ENCODE measurements around the gene BRIX1.
A peak's percentile ranks its signal among the peaks of the same experiment; 100 is the strongest.

Gene BRIX1, protein sequence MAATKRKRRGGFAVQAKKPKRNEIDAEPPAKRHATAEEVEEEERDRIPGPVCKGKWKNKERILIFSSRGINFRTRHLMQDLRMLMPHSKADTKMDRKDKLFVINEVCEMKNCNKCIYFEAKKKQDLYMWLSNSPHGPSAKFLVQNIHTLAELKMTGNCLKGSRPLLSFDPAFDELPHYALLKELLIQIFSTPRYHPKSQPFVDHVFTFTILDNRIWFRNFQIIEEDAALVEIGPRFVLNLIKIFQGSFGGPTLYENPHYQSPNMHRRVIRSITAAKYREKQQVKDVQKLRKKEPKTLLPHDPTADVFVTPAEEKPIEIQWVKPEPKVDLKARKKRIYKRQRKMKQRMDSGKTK

DNA sequence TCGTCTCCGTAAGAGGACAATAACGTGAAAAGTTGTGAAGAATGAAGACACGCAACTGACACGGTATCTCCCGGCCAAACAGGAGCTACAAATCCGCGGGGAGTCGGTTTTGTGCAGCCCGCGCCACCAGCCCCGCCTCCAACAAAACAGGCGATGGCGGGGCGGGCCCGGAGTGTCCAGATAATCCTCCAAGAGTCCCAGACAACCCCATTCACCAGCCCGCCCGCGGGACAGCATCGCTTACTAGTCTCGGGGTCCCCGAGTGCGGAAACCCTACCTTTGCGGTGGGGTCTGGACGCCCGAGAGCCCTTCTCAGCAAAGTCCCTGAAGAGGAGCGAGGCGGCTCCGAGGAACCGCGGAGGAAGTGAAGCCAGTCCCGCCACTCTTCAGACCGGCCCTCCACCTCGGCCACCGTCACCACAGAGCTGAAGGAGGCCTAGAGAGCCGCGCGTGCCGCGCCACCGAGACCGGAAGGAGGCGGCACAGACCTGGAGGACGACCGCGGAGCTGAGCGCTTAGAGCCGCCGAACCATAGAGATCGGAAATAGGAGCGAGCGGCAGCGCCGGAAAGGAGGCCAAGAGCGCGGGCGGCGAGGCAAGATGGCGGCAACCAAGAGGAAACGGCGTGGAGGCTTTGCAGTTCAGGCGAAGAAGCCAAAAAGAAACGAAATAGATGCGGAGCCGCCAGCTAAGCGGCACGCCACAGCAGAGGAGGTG, at the start of gene BRIX1, which contains the start of gene RAD1:
TSS of gene BRIX1 (plus strand) at position 573 of the 717 bp plus-strand sequence. CDS start at position 601, 28 bp downstream.
TSS of gene RAD1 (minus strand) at position 366 of the 717 bp plus-strand sequence. CDS start 612 bp downstream, outside the sequence.
- peak; percentile 98 for DNase-seq

DNA sequence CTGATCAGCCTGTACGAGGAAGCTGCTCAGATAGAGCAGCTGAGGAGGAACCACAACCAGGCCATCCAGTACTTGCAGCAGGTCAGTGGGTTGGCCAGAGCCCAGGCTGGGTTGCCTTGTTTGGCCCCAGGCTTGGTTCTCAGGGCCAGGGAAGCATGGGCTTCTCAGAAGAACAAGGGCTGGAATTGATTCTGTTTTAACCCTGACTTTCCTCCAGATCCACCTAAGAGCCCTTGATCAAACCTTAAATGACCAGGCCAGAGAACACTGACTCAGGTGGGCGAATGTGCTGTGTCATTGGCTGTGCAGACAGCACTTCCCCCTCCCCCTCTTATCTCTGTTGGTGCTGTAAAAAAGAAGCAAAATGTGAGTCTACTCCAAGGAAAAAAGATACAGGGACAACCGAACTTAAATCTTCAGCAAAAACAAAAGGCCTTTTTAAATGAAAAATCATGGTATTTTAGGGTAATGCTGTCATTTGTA, 48.5 kb upstream of the BRIX1 start:
- no peak for DNase-seq

DNA sequence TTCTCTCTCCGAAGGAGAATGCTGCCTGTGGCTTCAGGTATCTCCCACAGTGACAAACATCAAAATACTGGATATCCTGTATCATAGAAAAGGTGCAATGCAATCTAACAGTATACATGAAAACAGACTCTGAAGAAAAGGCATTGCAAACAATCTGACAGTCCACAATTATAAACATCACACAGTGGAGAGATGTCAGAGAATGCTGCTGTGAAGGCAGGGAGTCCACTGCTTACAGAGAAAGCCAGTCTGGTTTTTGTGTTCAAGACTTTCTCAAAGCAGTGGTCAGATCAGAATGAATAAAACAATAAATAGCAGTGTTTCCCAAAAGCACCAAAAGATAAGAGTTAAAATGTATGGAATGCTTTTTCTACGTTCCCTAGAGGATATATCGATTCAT, 47.9 kb upstream of the BRIX1 start:
- no peak for DNase-seq

DNA sequence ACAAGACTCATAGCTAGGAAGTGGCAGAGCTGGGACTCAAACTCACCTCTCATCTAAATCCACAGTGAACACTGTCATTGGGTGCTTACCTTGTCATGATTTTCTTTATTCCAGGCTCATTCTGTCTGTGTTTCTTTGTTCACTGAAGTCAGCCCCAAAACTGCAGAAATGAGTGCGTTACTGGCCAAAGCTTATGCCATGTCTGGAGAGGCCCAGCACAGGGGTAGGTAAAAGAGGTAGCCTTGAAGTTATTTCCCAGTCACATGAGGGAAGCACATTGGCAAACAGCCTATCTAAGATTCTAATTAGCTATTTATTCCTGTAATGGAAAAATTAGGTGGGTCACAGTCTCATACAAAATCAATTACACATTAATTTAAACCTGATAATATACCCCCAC, 46.7 kb upstream of the BRIX1 start:
- no peak for DNase-seq

DNA sequence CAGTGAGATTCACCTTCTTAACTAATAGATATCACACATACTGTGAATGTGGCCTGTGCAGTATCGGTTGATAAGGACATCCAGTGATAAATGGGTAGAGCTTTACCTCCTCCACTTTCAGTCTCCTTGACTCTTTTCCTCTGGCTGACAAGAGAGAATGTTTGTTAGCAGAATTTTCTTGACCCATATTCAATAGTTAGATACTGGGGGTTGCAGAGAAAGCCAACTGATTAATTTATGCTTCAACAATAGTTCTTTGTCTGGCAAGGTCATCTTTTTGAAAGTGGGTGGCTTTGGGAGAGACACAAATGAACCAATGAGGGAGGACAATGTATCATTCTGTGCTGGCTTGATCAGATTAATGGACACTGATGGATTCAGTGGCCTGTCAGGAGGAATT, 46.3 kb upstream of the BRIX1 start:
- DNase-seq: no peak

DNA sequence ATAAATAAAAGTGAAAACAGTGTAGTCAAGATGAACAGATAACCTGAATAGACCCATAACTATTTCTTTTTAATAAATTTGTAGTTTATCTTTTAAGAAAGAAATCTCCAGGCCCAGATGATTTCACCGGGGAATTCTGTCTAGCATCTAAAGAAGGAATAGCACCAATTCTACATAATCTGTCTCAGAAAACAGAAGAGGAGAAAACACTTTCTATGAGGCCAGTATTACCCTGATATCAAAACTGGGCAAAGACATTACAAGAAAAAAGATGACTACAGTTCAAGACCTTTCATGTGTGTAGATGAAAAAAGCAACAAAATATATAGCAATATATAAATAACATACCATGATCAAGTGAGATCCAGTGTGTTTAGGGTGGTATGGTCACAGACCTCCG, 45.1 kb upstream of the BRIX1 start:
- no peak for DNase-seq

DNA sequence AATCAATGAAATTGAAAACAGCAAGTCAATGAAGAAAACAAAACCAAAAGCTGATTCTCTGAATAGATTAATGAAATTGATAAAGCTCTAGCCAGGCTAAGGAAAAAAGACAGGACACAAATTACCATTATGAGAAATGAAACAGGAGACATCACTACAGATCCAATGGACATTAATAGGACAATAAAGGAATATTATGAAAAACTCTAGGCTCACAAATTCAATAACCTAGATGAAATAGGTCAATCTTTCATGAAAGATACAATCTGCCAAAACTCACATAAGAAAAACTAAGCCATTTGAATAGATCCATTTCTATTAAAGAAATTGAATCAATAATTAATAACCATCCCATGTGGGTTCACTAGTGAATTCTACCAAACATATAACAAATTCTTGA, 39.2 kb upstream of the BRIX1 start:
- no peak for DNase-seq

DNA sequence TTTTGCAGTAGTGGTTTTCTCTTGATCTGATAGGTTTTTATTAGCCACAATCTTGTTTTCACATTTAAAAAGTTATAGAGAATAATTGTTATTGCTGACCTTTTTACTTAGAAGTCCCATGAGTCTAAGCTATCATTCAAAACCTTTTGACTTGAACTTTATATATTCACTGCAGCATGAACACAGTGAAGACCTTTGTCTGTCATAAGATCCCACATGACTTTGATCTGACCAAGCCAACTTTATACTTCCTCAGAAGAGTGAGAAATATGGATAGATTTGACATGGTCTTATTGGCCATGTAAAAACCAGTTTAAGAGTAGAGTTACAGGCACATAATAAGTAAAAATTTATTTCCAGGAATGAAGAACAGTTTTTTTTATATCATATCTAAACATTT, 34.3 kb upstream of the BRIX1 start:
- no peak for DNase-seq

DNA sequence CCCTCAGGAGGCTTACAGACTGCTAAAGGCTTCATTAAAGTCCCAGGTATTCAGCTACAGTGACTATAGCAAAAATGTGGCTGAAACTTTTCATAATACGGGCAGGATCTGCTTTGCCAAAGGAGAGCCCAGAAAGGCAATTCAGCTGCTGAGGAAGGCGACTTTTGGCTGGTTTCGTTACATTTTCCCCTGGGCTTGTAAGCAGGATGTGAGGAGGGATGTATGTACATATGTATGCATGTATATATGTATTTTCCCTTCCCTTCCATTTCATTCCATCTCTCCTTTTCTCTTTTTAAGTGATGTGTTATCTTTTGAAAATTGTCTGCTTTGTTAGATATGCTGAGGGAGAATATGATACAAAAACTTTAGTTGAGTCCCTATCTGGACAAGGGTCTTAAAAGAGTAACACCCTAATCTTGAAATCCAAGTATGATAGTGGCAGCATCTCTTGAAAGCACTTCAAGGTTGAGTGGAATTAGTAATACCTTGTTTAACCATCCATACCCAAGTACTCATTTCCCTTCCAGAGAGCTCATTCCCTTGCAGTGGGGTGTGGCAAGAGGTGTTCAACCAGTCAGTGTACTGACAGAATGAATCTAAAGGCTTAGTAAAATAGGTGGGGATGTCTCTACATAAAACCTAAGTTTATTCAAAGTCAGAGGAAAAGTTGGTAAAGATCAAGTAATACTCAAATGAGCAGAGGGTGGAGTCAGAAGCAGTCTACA, 29.0 kb upstream of the BRIX1 start:
- DNase-seq: no peak

DNA sequence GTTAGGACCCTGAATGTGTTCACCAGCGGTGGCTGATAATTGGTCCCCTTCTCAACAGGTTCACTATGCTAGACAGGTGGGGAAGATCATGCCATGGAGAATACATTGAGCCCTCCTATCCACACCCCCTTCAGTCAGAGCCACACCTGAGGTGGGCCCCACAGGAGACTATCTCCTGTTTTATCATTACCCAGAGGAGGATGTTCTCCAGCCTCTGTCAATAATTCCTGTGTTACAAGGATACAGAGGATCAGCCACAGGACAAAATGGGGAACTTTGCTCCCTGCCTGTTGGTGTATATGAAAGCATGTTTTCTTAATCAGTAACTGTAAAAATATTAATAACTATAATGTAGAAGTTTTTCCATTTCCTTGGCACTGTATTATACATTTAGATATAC, 26.1 kb upstream of the BRIX1 start:
- no peak for DNase-seq

DNA sequence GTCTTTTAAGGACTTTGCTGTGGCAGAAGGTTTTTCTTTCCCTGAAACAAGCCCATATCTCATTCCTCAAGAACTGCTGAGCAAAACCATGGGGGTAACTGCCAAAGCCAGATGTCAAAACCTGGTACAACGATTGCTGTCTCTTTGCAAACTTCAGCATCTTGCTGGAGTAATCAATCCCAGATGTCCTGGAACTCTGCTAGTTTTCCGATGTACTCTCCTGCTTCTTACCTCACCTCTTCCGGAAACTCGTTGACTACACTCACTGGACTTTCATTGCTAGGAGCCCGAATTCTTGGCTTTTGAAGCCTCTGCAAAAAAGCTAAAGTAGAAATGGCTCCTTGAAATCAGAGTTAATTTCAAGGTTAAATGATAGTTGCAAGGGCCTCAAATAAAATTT, 23.5 kb upstream of the BRIX1 start:
- DNase-seq: peak; percentile 89

DNA sequence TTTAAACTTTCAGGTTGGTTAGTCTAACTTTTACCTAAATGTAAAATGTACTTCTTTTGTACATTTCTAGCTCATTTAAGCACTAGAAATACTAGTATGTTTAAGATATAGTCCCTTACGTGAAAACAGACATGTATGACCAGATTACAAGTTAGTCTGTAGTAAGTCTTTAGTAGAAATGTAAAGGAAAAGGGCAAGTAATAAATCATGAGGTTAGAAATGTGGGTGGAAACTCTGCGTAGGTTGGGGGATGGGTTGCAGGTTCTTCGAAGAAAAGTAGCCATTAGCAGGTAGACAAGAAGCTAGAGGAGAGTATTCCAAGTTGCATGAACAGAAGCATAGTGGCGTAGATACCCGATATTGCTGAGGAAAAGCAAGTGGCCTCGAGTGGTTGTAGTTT, 23.1 kb upstream of the BRIX1 start:
- DNase-seq: no peak

DNA sequence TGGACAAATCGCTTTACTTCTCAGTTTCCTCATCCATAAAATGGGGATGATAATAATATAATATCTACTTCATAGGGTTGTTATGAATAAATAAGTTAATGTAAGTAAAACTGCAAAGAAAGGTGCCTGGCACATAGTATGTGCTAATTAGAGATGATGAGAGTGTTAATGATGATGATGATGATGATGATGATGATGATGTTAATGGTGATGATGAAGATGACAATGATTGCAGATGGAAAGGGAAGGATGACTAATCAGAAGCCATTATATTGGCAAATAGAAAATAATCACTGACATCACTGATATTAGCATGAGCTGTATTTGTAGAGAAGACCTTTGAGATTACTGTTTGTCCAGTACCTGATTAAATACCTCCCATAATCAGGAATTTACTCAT, 20.8 kb upstream of the BRIX1 start:
- DNase-seq: no peak

DNA sequence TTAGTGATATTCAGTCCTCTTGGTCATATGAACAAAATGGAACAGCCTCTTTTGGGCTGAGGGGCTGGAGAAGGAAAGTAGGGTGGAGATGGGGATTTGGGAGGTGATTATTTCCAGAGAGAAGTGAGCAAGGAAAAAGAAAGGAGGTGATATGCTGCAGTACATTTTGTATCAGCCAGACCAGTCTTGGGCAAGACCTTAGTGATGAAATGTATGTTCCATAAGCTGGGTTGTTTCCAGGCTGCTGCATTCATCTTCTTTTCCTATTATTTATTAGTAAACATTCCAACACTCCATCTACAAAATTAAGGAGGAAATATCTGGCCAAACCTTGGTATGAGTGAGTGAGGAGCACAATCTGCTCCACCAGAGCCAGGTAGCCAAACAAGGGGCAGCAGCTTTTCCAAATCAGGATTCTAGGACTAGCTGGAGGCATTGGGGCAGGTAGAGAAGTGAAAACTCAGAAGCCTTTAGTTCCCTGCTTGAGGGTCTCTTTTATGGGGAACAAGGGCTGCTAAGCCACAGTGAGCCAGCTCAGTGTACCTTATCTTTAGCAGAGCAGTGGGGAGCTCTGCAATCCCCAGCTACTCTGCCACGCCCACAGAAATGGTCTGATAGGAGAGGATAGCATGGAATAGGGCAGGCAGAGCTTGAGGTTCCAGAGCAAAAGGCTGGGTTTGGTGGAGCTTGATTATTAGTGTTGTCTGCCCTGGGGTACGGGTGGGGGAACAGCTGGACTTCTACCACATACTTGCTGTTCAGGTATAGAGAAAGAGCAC, 19.7 kb upstream of the BRIX1 start:
- DNase-seq: no peak

DNA sequence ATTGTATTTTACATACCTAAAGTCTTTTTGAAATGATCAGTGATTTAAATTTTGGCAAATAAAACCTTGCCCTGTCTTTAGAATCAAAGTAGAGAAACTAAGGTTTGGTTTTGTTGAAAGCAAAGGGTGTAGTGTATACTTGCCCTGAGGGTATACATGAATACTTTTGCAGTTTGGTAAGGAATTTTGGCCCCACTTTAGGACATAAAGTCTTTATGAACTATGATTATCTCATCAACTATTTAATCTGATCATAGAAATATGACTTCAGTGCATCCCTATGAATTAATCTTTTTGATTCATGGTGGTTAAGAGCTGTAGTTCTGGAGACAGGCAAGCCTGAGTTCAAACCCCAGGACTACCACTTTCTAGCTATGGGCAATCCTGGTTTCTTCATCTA, 17.9 kb upstream of the BRIX1 start:
- no peak for DNase-seq

DNA sequence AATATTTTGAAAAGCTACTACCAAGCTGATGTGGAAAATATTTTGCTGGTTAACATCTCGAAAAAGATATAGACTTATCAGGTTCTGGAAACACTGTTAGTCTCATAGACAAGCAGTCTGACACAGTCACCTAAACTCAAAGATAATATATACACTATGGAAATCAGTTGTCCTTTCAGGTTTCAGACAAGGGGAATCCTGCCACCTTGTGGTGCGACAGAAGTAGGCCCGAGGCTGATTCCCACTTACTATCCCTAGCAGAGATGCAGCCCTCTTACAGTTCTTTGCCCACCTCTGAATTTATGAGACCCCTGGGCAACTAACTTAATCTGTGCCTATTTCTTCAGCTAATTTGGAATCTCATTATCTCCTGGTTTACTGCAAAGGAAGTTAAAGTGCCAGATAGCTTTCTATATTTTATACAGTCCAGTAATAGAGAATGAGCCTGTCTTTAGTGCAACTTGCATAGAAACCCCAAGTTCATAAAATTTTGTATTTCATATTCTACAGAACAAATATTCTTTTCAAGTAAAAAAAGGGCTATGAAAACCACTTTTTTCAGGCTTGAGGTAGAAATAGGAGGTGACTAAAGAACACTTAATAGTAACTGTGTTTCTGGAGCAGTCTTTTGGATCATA, 17.1 kb upstream of the BRIX1 start:
- DNase-seq: peak; percentile 82

DNA sequence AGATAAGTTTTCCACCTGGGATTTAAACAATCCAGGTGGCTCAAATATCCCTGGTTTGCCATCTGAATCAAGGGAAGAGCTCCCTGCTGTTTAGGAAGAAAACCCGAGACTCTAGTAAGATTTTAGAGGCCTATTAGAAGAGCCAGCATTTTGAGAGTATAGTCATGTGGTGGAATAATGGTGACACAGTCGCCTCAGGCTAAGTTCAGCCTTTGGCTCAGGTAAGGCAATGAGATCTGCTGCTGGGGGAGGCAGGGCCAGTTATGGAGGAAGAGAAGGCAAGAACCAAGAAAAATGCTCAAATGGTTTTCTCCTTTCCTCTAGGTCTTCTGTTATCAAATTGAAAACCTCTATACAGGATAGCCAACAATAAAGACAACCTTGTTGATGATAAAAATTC, 16.4 kb upstream of the BRIX1 start:
- no peak for DNase-seq

DNA sequence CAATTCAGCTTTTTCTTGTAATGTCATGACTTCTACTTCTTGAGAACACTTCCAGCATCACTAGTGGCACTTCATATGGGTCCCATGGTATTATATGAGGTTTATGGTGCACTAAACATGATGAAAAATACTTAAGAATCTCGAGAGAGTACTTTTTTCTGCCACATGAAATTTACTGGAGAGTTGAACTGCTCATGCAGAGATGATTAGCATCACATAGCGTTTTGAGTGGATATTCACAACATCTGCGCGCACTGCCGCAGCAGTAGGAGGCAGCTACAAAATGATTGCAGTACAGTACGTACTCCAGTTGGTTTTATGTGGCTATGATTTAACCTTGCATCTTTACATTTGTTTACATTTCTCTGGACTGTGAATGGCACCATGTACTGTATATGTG, 14.9 kb upstream of the BRIX1 start:
- DNase-seq: no peak

DNA sequence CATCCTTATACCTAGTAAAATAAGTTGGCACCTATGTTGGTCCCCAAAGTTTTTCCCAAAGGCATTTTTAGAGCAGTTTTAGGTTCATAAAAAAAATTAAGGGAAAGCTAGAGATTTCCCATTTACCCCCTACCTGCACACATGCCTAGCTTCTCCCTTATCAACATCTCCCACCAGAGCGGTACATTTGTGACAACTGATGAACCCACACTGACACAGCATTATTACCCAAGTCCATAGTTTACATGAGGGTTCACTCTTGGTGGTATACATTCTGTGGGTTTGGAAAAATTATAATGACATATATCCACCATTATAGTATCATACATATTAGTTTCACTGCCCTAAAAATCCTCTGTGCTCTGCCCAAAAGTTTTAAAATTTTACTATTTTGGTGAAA, 12.3 kb upstream of the BRIX1 start:
- DNase-seq: no peak

DNA sequence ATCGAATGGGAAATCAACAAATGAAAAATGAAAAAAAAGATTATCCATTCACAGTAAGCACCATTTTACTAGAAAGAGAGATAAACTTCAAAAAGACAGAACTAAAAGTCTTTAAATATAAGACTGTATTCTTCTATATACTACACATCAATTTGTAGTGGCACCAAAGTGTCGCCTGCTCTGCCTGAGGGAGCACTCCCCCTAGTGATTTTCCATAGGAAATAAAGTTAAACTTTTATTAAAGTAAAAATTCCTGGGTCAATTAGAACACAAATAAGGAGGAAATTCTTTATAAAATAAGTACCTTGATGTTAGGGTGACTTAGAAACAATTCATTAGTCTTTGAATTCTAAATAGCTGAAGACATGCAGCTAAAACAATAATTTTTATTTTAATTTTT, 9.9 kb upstream of the BRIX1 start:
- no peak for DNase-seq

DNA sequence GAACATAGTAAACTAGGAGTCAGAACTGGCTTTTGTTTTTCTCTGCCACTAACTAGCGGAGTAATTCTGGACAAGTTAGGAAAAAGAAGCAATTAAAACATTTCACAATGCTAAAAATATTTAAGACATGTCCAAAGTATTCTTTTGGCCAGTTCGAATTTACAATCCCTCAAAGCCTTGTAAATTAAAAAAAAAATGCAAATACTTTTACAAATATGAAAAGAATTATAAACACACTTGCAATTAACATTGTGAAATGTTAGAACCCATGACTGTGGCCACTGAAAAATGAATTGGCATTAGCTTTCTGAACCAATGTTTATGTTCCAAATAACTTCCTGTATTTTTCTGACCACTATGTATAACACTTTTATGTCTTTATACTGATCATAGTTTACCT, 2.4 kb upstream of the BRIX1 start:
- no peak for DNase-seq

DNA sequence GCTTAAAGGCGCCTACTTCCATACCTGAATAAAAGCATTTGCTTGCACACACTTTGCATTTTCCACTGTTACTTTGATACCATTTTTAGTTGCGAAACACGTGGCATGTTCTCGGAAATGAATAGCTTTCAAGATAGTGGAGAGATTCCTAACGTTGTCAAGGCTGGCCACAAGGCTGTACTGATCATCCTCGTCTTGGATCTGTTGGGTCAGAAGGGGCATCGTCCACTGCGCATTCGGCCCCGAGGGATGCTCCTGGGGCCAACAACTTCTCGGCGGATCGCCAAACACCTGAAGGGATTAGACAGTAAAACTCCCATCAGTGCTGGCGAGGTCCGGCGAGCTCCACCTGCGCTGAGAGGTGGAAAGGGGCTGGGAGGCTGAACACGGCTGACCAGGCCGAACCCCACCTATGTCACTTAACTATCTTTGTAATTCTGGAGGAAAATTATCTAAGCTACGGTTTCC, 806 bp upstream of the BRIX1 start:
- DNase-seq: peak; percentile 44

Data from femur (tissue), 1 donor.